IMR-90 (cell line): ENCODE results near the gene ST14. TPM values are rescaled to one million over a fixed set of nuclear protein-coding genes. Genes with fewer than 3 reads are reported as not detected.

Experiments used
- ATAC-seq: fragments of 200-7000 bp; cut with Tn5 transposase; 2 replicates; pipeline ENCODE4 v1.9.1; 2020; ENCODE audit warnings: low read depth, mild to moderate bottlenecking, moderate library complexity
- BruUV-seq: library from RNA; stranded (reverse); fragments of 400-500 nt; replicated peaks from 2 replicates; lab custom pipeline; 2021; lab: Mats Ljungman, UMichigan
- CTCF ChIA-PET: fragments of 300-600 bp; formaldehyde crosslinking; extraction: SDS; loops from one replicate; lab custom pipeline; 2021; ENCODE audit warnings: antibody characterized with exemption; lab: Yijun Ruan, JAX
- POLR2A ChIA-PET: fragments of 300-600 bp; sonication (Branson Sonifier 250); formaldehyde crosslinking; loops from one replicate; lab custom pipeline; 2022; ENCODE audit warnings: antibody characterized with exemption; ENCODE audit not compliant: unreplicated experiment; lab: Charles Lee
- DNase-seq: peaks from one replicate; pipeline ENCODE4 v3.0.0; 2013
- H2AFZ ChIP-seq: replicated peaks from 2 replicates; pipeline ENCODE3; 2013; ENCODE audit warnings: low read length, mild to moderate bottlenecking; ENCODE audit not compliant: poor library complexity
- H2AK5ac ChIP-seq: 2 replicates; pipeline ENCODE4 v1.6.1; 2013; ENCODE audit warnings: low read depth, low read length, inconsistent platforms
- H2AK9ac ChIP-seq: replicated peaks from 2 replicates; pipeline ENCODE3; 2013; ENCODE audit warnings: mild to moderate bottlenecking, low read depth, low read length, moderate library complexity; ENCODE audit not compliant: poor library complexity
- H2BK120ac ChIP-seq: 2 replicates; pipeline ENCODE4 v1.6.1; 2013; ENCODE audit warnings: low read depth, low read length, inconsistent platforms
- H2BK15ac ChIP-seq: 3 replicates; pipeline ENCODE4 v1.6.1; 2013; ENCODE audit warnings: low read depth, low read length, inconsistent platforms
- H2BK20ac ChIP-seq: 2 replicates; pipeline ENCODE4 v1.6.1; 2013; ENCODE audit warnings: low read depth, mild to moderate bottlenecking, inconsistent platforms, low read length, moderate library complexity
- H2BK5ac ChIP-seq: 2 replicates; pipeline ENCODE4 v1.6.1; 2013; ENCODE audit warnings: mild to moderate bottlenecking, low read depth, low read length, inconsistent platforms; ENCODE audit not compliant: poor library complexity, severe bottlenecking
- H3K14ac ChIP-seq: replicated peaks from 2 replicates; pipeline ENCODE4 v1.6.1; 2013; ENCODE audit warnings: low read depth, low read length, inconsistent platforms
- H3K18ac ChIP-seq: 2 replicates; pipeline ENCODE4 v1.6.1; 2013; ENCODE audit warnings: low read depth, low read length, control low read depth
- H3K23ac ChIP-seq: 2 replicates; pipeline ENCODE4 v1.6.1; 2013; ENCODE audit warnings: low read depth, low read length, inconsistent platforms
- H3K27ac ChIP-seq: 2 replicates; pipeline ENCODE4 v1.5.1; 2013; ENCODE audit warnings: mild to moderate bottlenecking, control low read depth, low read length; ENCODE audit not compliant: insufficient read depth
- H3K27me3 ChIP-seq: 2 replicates; pipeline ENCODE4 v1.6.1; 2013; ENCODE audit warnings: low read length; ENCODE audit not compliant: control insufficient read depth, insufficient read depth
- H3K36me3 ChIP-seq: 2 replicates; pipeline ENCODE4 v1.6.1; 2013; ENCODE audit warnings: low read length, mixed read lengths; ENCODE audit not compliant: control insufficient read depth, insufficient read depth
- H3K4ac ChIP-seq: 2 replicates; pipeline ENCODE4 v1.6.1; 2013; ENCODE audit warnings: low read depth, low read length, inconsistent platforms
- H3K4me1 ChIP-seq: 2 replicates; pipeline ENCODE4 v1.6.1; 2013; ENCODE audit warnings: low read length, mixed read lengths; ENCODE audit not compliant: control insufficient read depth, insufficient read depth
- H3K4me2 ChIP-seq: 2 replicates; pipeline ENCODE4 v1.6.1; 2013; ENCODE audit warnings: low read depth, mild to moderate bottlenecking, control low read depth, low read length, moderate library complexity
- H3K4me3 ChIP-seq: 2 replicates; pipeline ENCODE4 v1.5.1; 2013; ENCODE audit warnings: low read depth, mild to moderate bottlenecking, control low read depth, low read length, moderate library complexity; ENCODE audit not compliant: insufficient read depth
- H3K56ac ChIP-seq: 2 replicates; pipeline ENCODE4 v1.6.1; 2013; ENCODE audit warnings: low read length, inconsistent platforms; ENCODE audit not compliant: insufficient read depth; ENCODE audit errors: extremely low read depth
- H3K79me1 ChIP-seq, 2 experiments: 2 replicates each; pipeline ENCODE4 v1.6.1; 2013; ENCODE audit warnings: low read length in 2 of 2, inconsistent platforms in 1 of 2, low read depth in 1 of 2
- H3K9ac ChIP-seq: 2 replicates; pipeline ENCODE4 v1.6.1; 2013; ENCODE audit warnings: low read depth, low read length, control low read depth
- H3K9me1 ChIP-seq: 2 replicates; pipeline ENCODE4 v1.6.1; 2013; ENCODE audit warnings: low read length, inconsistent platforms; ENCODE audit not compliant: insufficient read depth
- H3K9me3 ChIP-seq: 2 replicates; pipeline ENCODE4 v1.6.1; 2013; ENCODE audit warnings: low read length; ENCODE audit not compliant: control insufficient read depth, insufficient read depth
- H4K20me1 ChIP-seq: 2 replicates; pipeline ENCODE4 v1.6.1; 2013; ENCODE audit warnings: low read length, inconsistent platforms; ENCODE audit not compliant: insufficient read depth
- H4K5ac ChIP-seq: 2 replicates; pipeline ENCODE4 v1.6.1; 2013; ENCODE audit warnings: mild to moderate bottlenecking, low read depth, low read length, control low read depth
- H4K8ac ChIP-seq, 2 experiments: 2 replicates each; pipeline ENCODE4 v1.6.1; 2013; ENCODE audit warnings: low read depth in 2 of 2, low read length in 2 of 2, control low read depth in 1 of 2, inconsistent platforms in 1 of 2
- H4K91ac ChIP-seq: 2 replicates; pipeline ENCODE4 v1.6.1; 2013; ENCODE audit warnings: low read depth, low read length, inconsistent platforms; ENCODE audit not compliant: insufficient read depth
- BHLHE40 ChIP-seq: fragments of 150-350 bp; IDR thresholded peaks from 2 replicates; pipeline ENCODE4 v1.6.1; 2016; ENCODE audit warnings: mild to moderate bottlenecking, low read depth, low read length
- CEBPB ChIP-seq: IDR thresholded peaks from 2 replicates; pipeline ENCODE4 v1.6.1; 2012; ENCODE audit warnings: low read depth, low read length, improper control_type of control experiment
- CHD1 ChIP-seq: IDR thresholded peaks from 2 replicates; pipeline ENCODE4 v1.6.1; 2012; ENCODE audit warnings: low read depth, low read length, improper control_type of control experiment
- CTCF ChIP-seq: conservative IDR thresholded peaks from 2 replicates; pipeline ENCODE4 v1.5.1; 2012; ENCODE audit warnings: mild to moderate bottlenecking, low read depth, low read length, improper control_type of control experiment
- MAFK ChIP-seq: IDR thresholded peaks from 2 replicates; pipeline ENCODE4 v1.6.1; 2012; ENCODE audit warnings: low read depth, low read length, improper control_type of control experiment
- MXI1 ChIP-seq: IDR thresholded peaks from 2 replicates; pipeline ENCODE4 v1.6.1; 2012; ENCODE audit warnings: low read depth, mild to moderate bottlenecking, low read length, moderate library complexity, borderline replicate concordance
- NFE2L2 ChIP-seq: fragments of 150-350 bp; IDR thresholded peaks from 2 replicates; pipeline ENCODE4 v1.6.1; 2016; ENCODE audit warnings: low read depth, mild to moderate bottlenecking, low read length
- POLR2A ChIP-seq: IDR thresholded peaks from 2 replicates; pipeline ENCODE4 v1.6.1; 2012; ENCODE audit warnings: mild to moderate bottlenecking, low read depth, low read length
- RAD21 ChIP-seq: IDR thresholded peaks from 2 replicates; pipeline ENCODE4 v1.6.1; 2012; ENCODE audit warnings: low read length, improper control_type of control experiment
- RCOR1 ChIP-seq: IDR thresholded peaks from 2 replicates; pipeline ENCODE4 v1.6.1; 2012; ENCODE audit warnings: mild to moderate bottlenecking, low read length, improper control_type of control experiment; ENCODE audit not compliant: insufficient replicate concordance
- RFX5 ChIP-seq: IDR thresholded peaks from 2 replicates; pipeline ENCODE4 v1.8.0; 2012; ENCODE audit warnings: low read depth, mild to moderate bottlenecking, low read length, moderate library complexity
- SMC3 ChIP-seq: fragments of 150-350 bp; IDR thresholded peaks from 2 replicates; pipeline ENCODE4 v1.6.1; 2016; ENCODE audit warnings: low read depth, mild to moderate bottlenecking, antibody characterized with exemption, low read length, moderate library complexity
- USF2 ChIP-seq: fragments of 150-350 bp; IDR thresholded peaks from 2 replicates; pipeline ENCODE4 v1.6.1; 2017; ENCODE audit warnings: mild to moderate bottlenecking, antibody characterized with exemption, low read length, low read depth
- WGBS, 2 experiments: methylation state at CpG; one replicate each; pipeline versions ENCODE4 v1.1.5 to v1.1.7; 2013; ENCODE audit warnings: missing lambda C conversion rate in 2 of 2; ENCODE audit not compliant: insufficient read length in 1 of 2; ENCODE audit errors: extremely low coverage in 2 of 2; 5-methylcytosine and 5-hydroxymethylcytosine counted together
- dilution Hi-C: fragments of 300-500 bp; cut with HindIII; formaldehyde crosslinking; loops from one replicate; pipeline ENCODE4 v1.14.3; 2018; ENCODE audit warnings: low sequenced_read_pairs; ENCODE audit not compliant: unreplicated experiment
- in situ Hi-C: fragments of 300-500 bp; cut with MboI; formaldehyde crosslinking; loops from 3 replicates; pipeline ENCODE4 v1.14.3; 2019; ENCODE audit warnings: low sequenced_read_pairs, inconsistent platforms, mixed read lengths
- intact Hi-C: fragments of 100-400 bp; cut with micrococcal nuclease; formaldehyde crosslinking; loops from 2 replicates; pipeline ENCODE4 v1.10.0; 2022
- polyA plus RNA-seq, 3 experiments: library from polyadenylated mRNA; depleted of rRNA; stranded (reverse); fragments of >200 nt; gene quantifications; 2 replicates each; pipeline ENCODE4 v1.2.3, GENCODE V29; 2012; ENCODE audit warnings: low replicate concordance in 1 of 3
- total RNA-seq: library from RNA; depleted of rRNA; stranded (reverse); fragments of >200 nt; gene quantifications from 2 replicates; pipeline ENCODE4 v1.2.3, GENCODE V29; 2012
- TF ChIP-seq, protein P1 (sequence below): fragments of 150-350 bp; IDR thresholded peaks from 2 replicates; pipeline ENCODE4 v1.6.1; 2016; ENCODE audit warnings: low read depth, mild to moderate bottlenecking, low read length, moderate library complexity, borderline replicate concordance

The ST14 gene
- total and polyA plus RNA-seq, 2 of the 4 experiments (the other 2 are of a cell fraction) = not detected

- intact Hi-C loops = no loop called here
- Histone ChIP-seq H4K5ac (no peak overlapping the region), H2BK5ac (no peak overlapping the region), H3K9me1 (no peaks in the 10 kb centered on the region; the same call in 1 of the 2 replicates), H2AK9ac (no peak overlapping the region), H3K14ac (no peak overlapping the region), H2BK20ac (no peak overlapping the region), H4K8ac (no peak overlapping the region), H3K9ac (no peak overlapping the region), H3K18ac (no peak overlapping the region), H3K4me2 (no peak overlapping the region), H3K4me3 (no peak overlapping the region), H2BK120ac (no peak overlapping the region), H3K4ac (no peak overlapping the region), H2AFZ (no peak overlapping the region), H3K9me3 (no peaks in the 10 kb centered on the region), H2BK15ac (no peak overlapping the region), H3K27ac (no peak overlapping the region), H4K91ac (no peak overlapping the region), H3K23ac (no peak overlapping the region), H3K4me1 (peaks cover 2% of the 10 kb centered on the region; the same call in 1 of the 2 replicates), H3K36me3 (peaks cover 46% of the 10 kb centered on the region), H3K56ac (no peak overlapping the region), H3K79me1 (no peaks in the 10 kb centered on the region), H3K27me3 (no peaks in the 10 kb centered on the region), H2AK5ac (no peak overlapping the region), H4K20me1 (no peaks in the 10 kb centered on the region; the same call in 1 of the 2 replicates)
- ChIA-PET POLR2A (no interaction called here), CTCF (no interaction called here)
- ATAC-seq = no peak
- no CpG with 5 or more reads among the region's 13 CpGs for WGBS, 2 experiments
- no peak for DNase-seq
- TF ChIP-seq BHLHE40 (no peak), RCOR1 (no peak), CTCF (no peak), NFE2L2 (no peak), CEBPB (no peak), MAFK (no peak), CHD1 (no peak), SMC3 (no peak), USF2 (no peak), RFX5 (no peak), POLR2A (no peak), MXI1 (no peak), RAD21 (no peak)
- TF ChIP-seq, protein P1, sequence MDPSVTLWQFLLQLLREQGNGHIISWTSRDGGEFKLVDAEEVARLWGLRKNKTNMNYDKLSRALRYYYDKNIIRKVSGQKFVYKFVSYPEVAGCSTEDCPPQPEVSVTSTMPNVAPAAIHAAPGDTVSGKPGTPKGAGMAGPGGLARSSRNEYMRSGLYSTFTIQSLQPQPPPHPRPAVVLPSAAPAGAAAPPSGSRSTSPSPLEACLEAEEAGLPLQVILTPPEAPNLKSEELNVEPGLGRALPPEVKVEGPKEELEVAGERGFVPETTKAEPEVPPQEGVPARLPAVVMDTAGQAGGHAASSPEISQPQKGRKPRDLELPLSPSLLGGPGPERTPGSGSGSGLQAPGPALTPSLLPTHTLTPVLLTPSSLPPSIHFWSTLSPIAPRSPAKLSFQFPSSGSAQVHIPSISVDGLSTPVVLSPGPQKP = no peak
- in situ Hi-C loops = no loop called here
- dilution Hi-C loops = loop anchor here (25.0 kb wide), 1 partner anchor 202 kb away; no protein-coding TSS in a partner anchor
- no TSS peak for BruUV-seq
These were observed 20.2 kb upstream of the ST14 start for GRCh38 chr11:130139401-130139800.
